ENCODE measurements around the gene SAPCD2.

DNA sequence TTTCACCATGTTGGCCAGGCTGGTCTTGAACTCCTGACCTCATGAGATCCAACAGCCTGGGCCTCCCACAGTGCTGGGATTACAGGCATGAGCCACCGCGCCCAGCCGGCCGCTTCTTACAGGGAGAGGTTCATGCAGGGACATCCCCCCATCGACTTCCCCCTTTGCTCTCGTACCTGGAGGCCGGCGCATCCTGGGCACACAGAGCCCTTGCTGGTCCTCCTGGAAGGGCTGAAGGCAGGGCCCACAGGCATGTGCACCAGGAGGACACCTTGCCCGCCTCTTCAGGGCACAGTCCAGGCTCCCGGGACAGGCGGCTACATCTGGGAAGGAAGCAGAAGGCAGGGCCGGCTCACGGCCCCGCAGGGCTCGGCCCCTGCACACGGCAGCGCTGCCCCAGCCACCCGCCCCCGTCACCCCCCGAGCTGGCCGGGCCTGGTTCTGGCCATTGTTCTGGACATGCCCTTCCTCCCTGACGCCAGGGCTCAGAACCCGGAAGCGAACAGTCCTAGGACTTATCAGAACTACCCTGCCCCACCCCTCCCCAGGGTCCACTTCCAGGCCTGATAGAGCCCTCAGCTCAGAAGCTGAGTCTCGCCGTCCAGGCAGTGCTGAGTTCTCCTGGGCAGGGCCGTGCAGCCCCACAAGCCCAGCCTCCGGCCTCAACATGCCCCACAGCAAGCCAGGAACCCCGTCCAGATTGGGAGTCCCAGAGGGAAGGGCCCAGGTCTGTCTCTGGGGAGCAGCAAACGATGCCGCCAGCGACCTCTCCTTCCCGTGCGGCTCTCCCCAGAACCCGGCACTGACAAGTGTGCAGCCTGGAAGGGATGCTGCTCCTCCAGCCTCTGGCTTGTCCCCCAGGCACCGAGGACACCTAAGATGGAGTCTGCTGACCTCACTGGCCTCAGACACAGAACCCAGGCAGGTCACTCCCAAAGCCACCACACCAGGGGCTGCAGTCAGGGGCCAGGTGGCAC, 27.3 kb downstream of the SAPCD2 start:
- no peak for TF ChIP-seq POLR2A (IDR thresholded peaks at IDR 0.05; ENCODE audit: low read depth, low read length)
- TF ChIP-seq TAF1 (IDR thresholded peaks at IDR 0.05; ENCODE audit: low read depth, low read length): no peak
- no peak for TF ChIP-seq PAX5 (IDR thresholded peaks at IDR 0.05; ENCODE audit: insufficient read depth, low read length, severe bottlenecking)
- no peak for TF ChIP-seq POLR2AphosphoS5 (IDR thresholded peaks at IDR 0.05; ENCODE audit: low read depth, low read length)
- TF ChIP-seq SPI1 (IDR thresholded peaks at IDR 0.05; ENCODE audit: low read depth, low read length): no peak

Measured in GM12891 (cell line).